Stromal cell of bone marrow (primary cell): Measurements from ENCODE around the gene NOS1AP.
"Not testable (repeated sequence)": the region's sequence is repeated elsewhere in the genome, so short reads cannot be mapped to it uniquely, and the experiment has no call there.

Source experiments
- DNase-seq: peaks from one replicate; pipeline ENCODE4 v3.0.0-alpha.2; 2012; ENCODE audit warnings: low read depth

The NOS1AP gene

GRCh38 chr1:162059721-162060120 lies 9.8 kb upstream of the NOS1AP start:
- no peak for DNase-seq

DNA sequence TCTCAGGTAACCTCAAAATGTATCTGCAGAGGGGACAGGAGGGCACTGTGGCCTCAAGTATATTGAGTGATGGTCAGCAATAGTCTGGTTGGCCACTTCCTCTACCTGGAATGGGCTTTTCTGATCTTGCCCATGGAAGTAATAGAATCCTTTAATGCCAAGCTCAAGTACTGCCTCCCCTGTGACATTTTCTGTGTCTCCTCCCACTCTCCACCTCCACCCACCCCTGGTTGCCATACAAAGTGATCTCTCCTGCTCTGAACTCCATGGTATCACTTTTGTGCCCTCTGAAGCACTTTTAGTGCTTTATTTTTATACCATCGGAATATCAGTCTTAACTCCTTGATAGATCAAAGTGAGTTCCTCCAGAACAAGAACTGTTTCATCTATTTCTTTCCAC lies 9.2 kb upstream of the NOS1AP start:
- no peak for DNase-seq

GRCh38 chr1:162062542-162063015 lies 6.9 kb upstream of the NOS1AP start:
- DNase-seq: no peak

- no peak for DNase-seq
Measured at GRCh38 chr1:162065016-162065415, 4.5 kb upstream of the NOS1AP start.

DNA sequence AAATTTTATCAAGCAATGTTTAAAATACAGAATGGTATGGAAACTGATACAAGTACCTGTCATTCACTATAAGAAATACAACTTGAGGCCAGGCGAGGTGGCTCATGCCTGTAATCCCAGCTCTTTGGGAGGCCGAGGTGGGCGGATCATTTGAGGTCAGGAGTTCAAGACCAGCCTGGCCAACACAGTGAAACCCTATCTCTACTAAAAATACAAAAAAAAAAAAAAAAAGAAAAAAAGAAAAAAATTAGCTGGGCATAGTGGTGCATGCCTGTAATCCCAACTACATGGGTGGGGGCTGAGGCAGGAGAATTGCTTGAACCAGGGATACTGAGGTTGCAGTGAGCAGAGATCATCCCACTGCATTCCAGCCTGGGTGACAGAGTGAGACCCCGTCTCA lies 2.7 kb upstream of the NOS1AP start:
- DNase-seq: not testable (repeated sequence)

DNA sequence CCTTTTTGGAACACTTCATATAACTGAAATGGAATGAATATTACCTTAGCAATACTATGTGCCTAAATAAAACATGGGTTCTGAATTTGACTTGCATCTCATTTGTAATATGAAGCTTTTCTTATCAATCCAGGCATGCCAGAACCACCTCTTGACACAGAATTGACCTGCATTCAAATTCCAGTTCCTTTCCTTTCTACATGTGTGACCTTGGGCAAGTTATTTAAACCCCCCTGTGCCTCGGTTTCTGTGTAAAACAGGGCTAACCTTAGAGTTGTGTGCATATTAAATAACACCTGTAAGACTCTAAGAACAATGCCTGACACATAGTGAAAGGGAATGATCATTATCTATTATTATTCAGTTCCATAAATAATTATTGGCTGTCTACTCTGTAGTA lies 2.0 kb upstream of the NOS1AP start:
- no peak for DNase-seq

GRCh38 chr1:162068301-162068700 lies 1.2 kb upstream of the NOS1AP start:
- no peak for DNase-seq

DNA sequence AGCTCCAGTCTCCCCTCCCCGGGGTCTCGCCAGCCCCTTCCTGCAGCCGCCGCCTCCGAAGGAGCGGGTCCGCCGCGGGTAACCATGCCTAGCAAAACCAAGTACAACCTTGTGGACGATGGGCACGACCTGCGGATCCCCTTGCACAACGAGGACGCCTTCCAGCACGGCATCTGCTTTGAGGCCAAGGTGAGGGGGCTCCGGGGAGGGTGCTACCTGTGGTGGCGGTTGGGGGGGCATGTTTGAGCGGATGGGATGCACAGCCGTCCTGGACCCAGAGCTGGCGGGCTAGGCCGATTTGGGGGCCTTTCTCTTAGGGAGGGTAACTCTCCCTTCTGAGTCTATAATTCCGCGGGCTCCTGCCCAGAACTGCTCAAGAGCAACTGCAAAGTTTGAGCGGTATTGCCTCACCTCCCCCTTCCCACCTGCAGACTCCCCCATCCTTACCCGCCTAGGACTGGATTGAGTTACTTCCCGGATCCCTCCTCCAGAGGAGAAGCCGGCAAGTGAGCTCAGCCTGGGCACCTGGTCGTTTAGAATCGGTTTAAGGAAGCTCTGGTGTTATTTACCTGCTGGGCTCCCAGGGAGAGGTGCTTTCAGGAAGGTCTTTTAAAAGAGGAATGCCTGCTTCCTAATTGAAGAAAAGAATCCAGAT lies 730 bp downstream of the NOS1AP start:
- no peak for DNase-seq

DNA sequence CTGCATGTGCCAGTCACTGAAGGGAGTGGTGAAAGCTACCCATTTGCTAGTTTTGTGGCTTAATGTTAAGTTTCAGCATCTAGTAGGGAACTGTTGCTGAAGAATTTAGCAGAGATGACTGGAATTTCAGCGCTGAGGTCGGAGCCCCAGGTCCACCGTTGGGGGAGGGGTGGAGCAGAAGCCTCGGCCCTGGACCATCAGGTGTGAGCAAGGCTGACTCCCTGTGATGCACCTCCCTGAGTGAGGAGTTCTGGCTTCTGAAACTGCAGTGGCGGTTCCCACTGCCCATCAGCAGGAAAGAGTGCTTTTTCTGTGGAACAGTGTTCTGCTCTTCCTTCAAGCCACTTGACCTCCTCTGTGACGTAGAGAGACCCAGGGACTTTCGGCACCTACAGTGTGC lies 1.3 kb downstream of the NOS1AP start:
- no peak for DNase-seq

GRCh38 chr1:162072740-162073139 lies 3.2 kb downstream of the NOS1AP start:
- DNase-seq: no peak

DNA sequence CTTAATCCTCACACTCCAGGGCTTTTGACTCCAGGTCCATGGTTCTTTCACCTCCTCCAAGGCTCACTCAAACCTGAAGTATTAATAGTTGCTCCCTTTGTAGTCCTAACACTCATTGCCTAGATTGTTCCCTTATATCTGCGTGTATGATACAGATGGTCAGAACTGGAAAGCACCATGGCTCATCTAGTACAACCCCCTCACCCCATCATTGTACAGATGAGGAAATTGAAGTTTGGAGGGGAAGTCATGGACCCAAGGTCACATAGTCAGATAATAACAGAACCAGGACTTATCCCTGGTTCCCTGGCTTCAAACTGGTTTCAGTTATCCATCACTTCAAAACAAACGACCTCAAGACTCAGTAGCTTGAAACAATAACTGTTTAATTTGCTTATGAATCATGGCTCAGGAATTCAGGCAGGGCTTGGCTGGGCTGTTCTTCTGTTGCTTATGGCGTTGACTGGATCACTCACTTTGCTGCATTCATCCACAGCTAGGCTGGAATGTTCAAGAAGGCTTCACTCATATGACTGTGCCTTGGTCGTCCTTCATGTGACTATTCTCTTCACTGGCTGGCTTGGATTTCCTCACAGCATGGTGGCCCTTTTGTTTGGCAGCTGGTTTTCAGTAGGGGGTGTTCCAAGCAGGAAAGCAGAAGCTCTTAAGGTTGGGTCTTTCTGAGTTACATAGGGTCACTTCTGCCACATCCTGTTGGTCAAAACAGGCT lies 5.0 kb downstream of the NOS1AP start:
- DNase-seq: no peak

- DNase-seq: no peak
Measured at GRCh38 chr1:162075862-162076261, 6.4 kb downstream of the NOS1AP start.

GRCh38 chr1:162077648-162078299 lies 8.3 kb downstream of the NOS1AP start:
- no peak for DNase-seq

DNA sequence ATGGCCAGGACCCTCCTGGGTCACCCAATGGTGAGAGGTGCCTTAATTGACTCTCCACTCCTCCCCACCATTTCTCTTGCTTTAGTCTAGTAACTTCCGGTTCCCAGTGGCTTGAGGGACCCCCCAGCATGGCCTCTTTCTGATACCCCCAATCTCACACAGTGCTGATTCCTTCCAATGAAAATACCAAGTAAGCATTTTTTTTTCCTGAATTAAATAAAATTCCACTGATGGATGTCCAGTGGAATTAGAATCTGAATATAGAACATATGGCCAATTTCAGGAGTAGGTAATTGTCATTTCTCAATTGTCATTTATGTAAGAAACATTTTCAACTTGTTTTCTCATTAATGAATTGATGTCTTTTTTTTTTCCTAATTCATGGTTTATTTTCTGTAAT lies 9.5 kb downstream of the NOS1AP start:
- no peak for DNase-seq

- no peak for DNase-seq
Measured at GRCh38 chr1:162080472-162081015, 11.1 kb downstream of the NOS1AP start.

- DNase-seq: no peak
Measured at GRCh38 chr1:162081316-162081715, 11.8 kb downstream of the NOS1AP start.

DNA sequence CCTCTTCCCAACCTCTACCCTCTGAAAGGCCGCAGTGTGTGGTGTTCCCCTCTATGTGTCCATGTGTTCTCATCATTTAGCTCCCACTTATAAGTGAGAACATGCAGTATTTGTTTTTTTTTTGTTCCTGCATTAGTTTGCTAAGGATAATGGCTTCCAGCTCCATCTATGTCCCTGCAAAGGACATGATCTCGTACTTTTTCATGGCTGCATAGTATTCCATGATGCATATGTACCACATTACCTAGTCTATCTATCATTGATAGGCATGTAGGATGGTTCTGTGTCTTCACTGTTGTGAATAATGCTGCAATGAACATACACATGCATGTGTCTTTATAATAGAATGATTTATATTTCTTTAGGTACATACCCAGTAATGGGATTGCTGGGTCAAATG lies 12.6 kb downstream of the NOS1AP start:
- not testable (repeated sequence) for DNase-seq

GRCh38 chr1:162083273-162083672 lies 13.8 kb downstream of the NOS1AP start:
- no peak for DNase-seq

GRCh38 chr1:162085991-162086390 lies 16.5 kb downstream of the NOS1AP start:
- DNase-seq: no peak

DNA sequence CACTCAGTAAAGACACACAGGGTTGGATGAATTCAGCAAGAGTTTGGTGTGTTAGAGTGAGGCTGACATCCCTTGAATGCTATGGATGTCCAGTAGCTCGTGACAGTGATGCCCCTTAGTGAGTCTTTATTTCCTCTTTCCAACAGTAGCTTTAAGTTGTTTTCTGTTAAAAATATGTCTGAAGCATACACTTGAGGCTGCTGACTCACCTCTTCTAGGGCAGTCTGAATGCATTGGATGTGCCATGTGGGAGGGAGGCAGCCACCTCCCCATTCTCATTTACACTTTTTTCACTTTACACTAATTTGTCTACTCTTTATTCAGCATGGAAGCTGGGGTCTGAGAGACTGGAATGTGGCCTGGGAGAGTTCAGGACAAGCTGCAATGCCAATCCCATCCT lies 17.6 kb downstream of the NOS1AP start:
- DNase-seq: no peak

DNA sequence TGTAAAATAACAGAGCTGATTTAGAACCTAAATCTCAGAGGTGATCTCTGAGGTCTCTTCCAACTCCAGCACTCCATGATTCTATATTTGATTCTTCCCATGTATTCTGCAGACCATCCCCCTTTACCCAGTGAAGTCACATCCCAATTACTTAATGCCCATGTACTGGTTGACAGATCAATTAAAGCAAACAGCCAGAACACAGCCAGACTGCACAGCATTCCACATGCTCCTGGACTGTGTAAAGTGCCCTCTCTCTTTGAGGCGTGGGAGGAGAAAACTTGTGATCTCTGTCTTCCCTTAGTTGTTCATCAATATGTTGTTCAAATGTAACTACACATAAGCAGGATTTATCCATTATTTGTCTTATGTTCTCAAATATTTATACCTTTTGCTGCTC lies 18.1 kb downstream of the NOS1AP start:
- DNase-seq: no peak

DNA sequence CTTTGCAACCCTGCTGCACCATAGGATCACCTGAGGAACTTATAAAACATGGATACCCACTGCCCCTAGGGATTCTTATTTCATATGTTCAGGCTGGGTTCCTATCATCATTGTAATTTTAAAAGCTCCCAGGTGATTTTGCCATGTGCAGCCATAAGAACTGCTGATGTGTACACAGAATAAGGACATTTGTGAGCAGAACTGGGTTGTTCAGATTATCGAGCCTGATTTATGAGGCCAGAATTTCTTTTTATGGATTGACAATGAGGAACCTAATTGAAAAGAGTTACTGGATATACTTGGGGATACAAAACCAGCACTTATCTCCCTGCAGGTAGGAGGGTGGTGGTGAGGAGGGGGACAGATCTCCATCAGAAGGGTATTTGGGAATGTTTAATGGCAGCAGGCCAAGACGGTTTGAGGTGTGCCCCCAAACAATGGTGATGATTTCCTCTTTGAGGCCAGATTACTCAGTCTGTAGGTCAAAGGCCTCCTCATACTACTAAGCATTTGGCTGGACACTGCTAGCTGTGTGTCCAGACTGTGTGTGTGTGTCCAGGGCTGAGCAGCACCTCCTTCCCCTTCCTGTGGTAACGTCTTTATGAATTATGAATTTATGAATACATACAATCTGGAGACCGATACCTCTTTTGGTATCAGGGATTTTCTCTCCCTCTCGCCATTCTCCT lies 18.9 kb downstream of the NOS1AP start:
- DNase-seq: no peak
